GM19463 (cell line): ENCODE results near the gene CALD1.

Experiments
- ATAC-seq: cut with Tn5 transposase; IDR thresholded peaks from one replicate; pipeline ENCODE4 v1.9.1; 2021; ENCODE audit warnings: mild to moderate bottlenecking, moderate library complexity; ENCODE audit not compliant: unreplicated experiment

CALD1 gene

GRCh38 chr7:134763960-134764359 is 15.5 kb upstream of the CALD1 start:
- no peak for ATAC-seq

GRCh38 chr7:134764365-134764764 is 15.1 kb upstream of the CALD1 start:
- no peak for ATAC-seq

GRCh38 chr7:134766779-134767519 is 12.5 kb upstream of the CALD1 start:
- no peak for ATAC-seq

GRCh38 chr7:134767520-134768168 is 11.8 kb upstream of the CALD1 start:
- ATAC-seq: no peak

- no peak for ATAC-seq
Measured at GRCh38 chr7:134768243-134768642, 11.2 kb upstream of the CALD1 start.

GRCh38 chr7:134770676-134771075 is 8.8 kb upstream of the CALD1 start:
- ATAC-seq: no peak

- no peak for ATAC-seq
Measured at GRCh38 chr7:134771111-134771510, 8.3 kb upstream of the CALD1 start.

GRCh38 chr7:134771889-134772288 is 7.5 kb upstream of the CALD1 start:
- no peak for ATAC-seq

- no peak for ATAC-seq
Measured at GRCh38 chr7:134772401-134772800, 7.0 kb upstream of the CALD1 start.

GRCh38 chr7:134773164-134773563 is 6.3 kb upstream of the CALD1 start:
- no peak for ATAC-seq

- no peak for ATAC-seq
Measured at GRCh38 chr7:134774119-134774518, 5.3 kb upstream of the CALD1 start.

- no peak for ATAC-seq
Measured at GRCh38 chr7:134777470-134777869, 2.0 kb upstream of the CALD1 start.

- ATAC-seq: no peak
Measured at GRCh38 chr7:134777908-134778580, 1.4 kb upstream of the CALD1 start.

- no peak for ATAC-seq
Measured at GRCh38 chr7:134779741-134780065, 269 bp downstream of the CALD1 start.

GRCh38 chr7:134780166-134780828 is 863 bp downstream of the CALD1 start:
- ATAC-seq: no peak

- ATAC-seq: no peak
Measured at GRCh38 chr7:134781171-134781570, 1.7 kb downstream of the CALD1 start.

GRCh38 chr7:134782121-134782623 is 2.7 kb downstream of the CALD1 start:
- ATAC-seq: peak; percentile 83

GRCh38 chr7:134783294-134784069 is 4.0 kb downstream of the CALD1 start:
- ATAC-seq: no peak

GRCh38 chr7:134784251-134785049 is 5.0 kb downstream of the CALD1 start:
- no peak for ATAC-seq

GRCh38 chr7:134785842-134786241 is 6.4 kb downstream of the CALD1 start:
- no peak for ATAC-seq
